Effector memory CD4-positive, alpha-beta T cell (primary cell): ENCODE measurements around the gene PTPRE.
A peak's percentile ranks its signal among the peaks of the same experiment; 100 is the strongest.

Source experiments
- DNase-seq, 3 donors: peaks; one replicate each; pipeline ENCODE4 v3.0.0-alpha.2; 2020
- H3K27ac ChIP-seq: 2 replicates; pipeline ENCODE4 v1.7.0; 2013; ENCODE audit warnings: mild to moderate bottlenecking, low read length, moderate library complexity; ENCODE audit not compliant: insufficient read depth, poor library complexity, severe bottlenecking
- H3K27me3 ChIP-seq: replicated peaks from 2 replicates; pipeline ENCODE4 v1.7.0; 2013; ENCODE audit warnings: mild to moderate bottlenecking, low read length; ENCODE audit not compliant: insufficient read depth, control insufficient read depth, poor library complexity, severe bottlenecking
- H3K36me3 ChIP-seq: 2 replicates; pipeline ENCODE4 v1.7.0; 2013; ENCODE audit warnings: mild to moderate bottlenecking, low read length, moderate library complexity; ENCODE audit not compliant: control insufficient read depth, insufficient read depth
- H3K4me1 ChIP-seq: 2 replicates; pipeline ENCODE4 v1.7.0; 2013; ENCODE audit warnings: low read length, mild to moderate bottlenecking; ENCODE audit not compliant: control insufficient read depth, insufficient read depth, poor library complexity, severe bottlenecking
- H3K4me3 ChIP-seq: 2 replicates; pipeline ENCODE4 v1.7.0; 2013; ENCODE audit warnings: low read length, low read depth, mild to moderate bottlenecking; ENCODE audit not compliant: insufficient read depth, poor library complexity, severe bottlenecking
- H3K9me3 ChIP-seq: 2 replicates; pipeline ENCODE4 v1.7.0; 2013; ENCODE audit warnings: mild to moderate bottlenecking, low read length, moderate library complexity; ENCODE audit not compliant: control insufficient read depth

The PTPRE gene

GRCh38 chr10:128111696-128112095 is 204.8 kb downstream of the PTPRE start:
- Histone ChIP-seq H3K27me3 (no peaks in the 10 kb centered on the region), H3K9me3 (no peaks in the 10 kb centered on the region), H3K36me3 (no peaks in the 10 kb centered on the region), H3K4me3 (no peak overlapping the region), H3K4me1 (no peaks in the 10 kb centered on the region), H3K27ac (no peak overlapping the region)
- DNase-seq, result no peak

- Histone ChIP-seq H3K4me3 (no peak overlapping the region), H3K36me3 (no peaks in the 10 kb centered on the region), H3K27ac (no peak overlapping the region), H3K27me3 (no peaks in the 10 kb centered on the region), H3K9me3 (no peaks in the 10 kb centered on the region), H3K4me1 (no peaks in the 10 kb centered on the region)
- DNase-seq, result no peak
Measured at GRCh38 chr10:128113026-128113425, 206.1 kb downstream of the PTPRE start.

DNA sequence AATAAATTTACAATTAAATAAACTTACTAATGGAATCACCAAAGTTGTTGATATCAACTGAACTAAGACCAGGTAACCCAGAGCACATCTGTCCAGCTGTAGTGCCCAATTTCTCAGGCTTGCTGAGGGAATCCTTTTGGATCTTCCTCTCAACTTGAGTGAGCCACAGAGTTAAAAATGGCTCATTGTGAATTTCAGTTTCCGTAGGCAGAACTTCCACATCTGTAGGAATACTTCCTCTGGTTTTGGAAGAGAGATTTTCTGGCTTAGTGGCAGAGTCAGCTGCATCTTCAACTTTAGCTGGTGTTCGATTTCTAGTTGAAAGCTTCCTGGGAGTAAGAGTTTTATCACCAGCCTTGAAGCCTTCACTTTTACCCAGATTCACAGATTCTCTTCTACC is 208.0 kb downstream of the PTPRE start:
- Histone ChIP-seq H3K27ac (no peak overlapping the region), H3K9me3 (no peaks in the 10 kb centered on the region), H3K36me3 (no peaks in the 10 kb centered on the region), H3K4me1 (no peaks in the 10 kb centered on the region), H3K4me3 (no peak overlapping the region), H3K27me3 (no peaks in the 10 kb centered on the region)
- DNase-seq, result no peak

GRCh38 chr10:128115356-128115755 is 208.5 kb downstream of the PTPRE start:
- Histone ChIP-seq H3K27me3 (no peaks in the 10 kb centered on the region), H3K27ac (no peak overlapping the region), H3K4me1 (no peaks in the 10 kb centered on the region), H3K9me3 (no peaks in the 10 kb centered on the region), H3K36me3 (no peaks in the 10 kb centered on the region), H3K4me3 (no peak overlapping the region)
- DNase-seq, result no peak

DNA sequence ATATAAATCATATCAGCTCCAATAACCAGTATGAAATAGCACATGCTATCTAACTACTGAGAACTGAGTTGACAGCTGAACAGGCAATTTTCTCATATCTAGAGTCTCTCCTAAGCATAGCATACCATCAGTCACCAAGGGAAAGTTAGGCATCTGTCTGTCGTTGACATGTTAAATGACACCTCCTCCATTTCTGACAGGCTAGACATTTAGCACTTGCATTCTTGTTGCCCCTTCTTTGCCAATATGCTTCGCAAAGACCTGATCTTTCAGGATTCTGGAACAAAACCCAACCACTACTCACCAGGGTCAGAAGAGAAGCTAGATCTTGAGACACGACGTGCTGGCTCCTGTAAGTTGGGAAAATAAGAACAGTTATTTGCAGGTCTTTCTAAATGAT is 209.3 kb downstream of the PTPRE start:
- no peaks in the 10 kb centered on the region for H3K36me3 ChIP-seq
- no peak overlapping the region for H3K27ac ChIP-seq
- no peak for DNase-seq
- no peaks in the 10 kb centered on the region for H3K4me1 ChIP-seq
- H3K4me3 ChIP-seq, result no peak overlapping the region
- no peaks in the 10 kb centered on the region for H3K27me3 ChIP-seq
- H3K9me3 ChIP-seq, result no peaks in the 10 kb centered on the region

DNA sequence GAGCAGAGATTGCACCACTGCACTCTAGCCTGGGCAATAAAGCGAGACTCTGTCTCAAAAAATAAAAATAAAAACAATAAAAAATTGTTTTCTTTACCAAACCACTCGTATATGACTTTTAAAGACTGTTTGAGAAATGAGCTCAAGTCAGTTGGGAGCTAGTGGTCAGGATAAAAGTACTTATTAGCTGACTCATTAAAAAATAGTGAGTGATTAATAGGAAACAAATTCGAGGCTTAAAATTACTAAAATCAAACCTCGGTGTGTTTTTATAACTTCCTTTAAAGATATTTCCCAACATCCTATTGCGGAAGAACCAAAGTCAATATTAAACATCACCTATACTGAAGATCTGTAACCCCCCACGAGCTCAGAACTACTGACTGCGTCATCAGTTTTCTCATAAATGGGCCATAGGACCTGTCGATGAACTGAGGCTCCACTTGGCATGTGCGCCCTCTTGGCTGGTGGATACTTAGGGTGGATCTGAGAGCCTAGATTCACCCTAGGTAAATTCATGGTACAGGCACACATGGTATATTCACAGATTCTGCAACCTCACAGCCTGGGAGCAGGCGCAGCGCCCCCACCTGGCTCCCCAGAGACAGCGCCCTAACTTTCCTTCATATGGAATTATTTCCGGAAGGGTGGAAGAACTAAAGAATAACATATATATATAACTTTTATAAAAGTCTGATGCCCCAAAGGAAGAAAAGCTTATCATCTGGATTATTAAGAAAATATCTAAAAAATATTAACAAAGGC is 210.1 kb downstream of the PTPRE start:
- Histone ChIP-seq H3K27ac (no peak overlapping the region), H3K9me3 (no peaks in the 10 kb centered on the region), H3K27me3 (no peaks in the 10 kb centered on the region), H3K4me3 (no peak overlapping the region), H3K4me1 (no peaks in the 10 kb centered on the region), H3K36me3 (no peaks in the 10 kb centered on the region)
- DNase-seq, result no peak

DNA sequence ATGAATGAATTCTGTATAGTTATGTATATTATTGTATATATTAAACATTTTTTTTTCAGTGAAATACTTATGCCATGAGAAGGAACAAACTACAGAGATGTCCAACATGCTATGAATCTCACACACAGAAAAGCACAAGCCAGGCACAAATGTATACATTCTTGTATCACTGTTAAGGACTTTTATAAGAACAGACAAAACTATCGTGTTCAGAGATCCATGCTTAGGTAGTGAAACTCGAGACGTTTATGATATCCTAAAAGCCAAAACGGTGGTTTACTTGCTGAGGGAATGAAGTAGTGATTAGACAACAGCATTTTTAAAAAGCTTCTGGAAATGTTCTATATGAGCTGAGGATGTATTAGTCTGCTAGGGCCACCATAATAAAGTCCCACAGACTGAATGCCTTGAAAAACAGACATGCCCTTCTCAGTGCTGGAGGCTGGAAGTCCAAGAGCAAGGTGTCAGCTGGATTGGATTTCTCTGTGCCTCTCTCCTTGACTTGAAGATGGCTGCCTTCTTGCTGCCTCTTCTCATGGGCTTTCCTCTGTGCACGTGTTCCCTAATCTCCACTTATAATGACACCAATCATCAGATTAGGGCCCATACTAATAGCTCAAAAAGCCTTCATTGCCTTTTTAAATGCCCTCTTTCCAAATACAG is 215.0 kb downstream of the PTPRE start:
- peaks cover 19% of the 10 kb centered on the region for H3K27me3 ChIP-seq
- no peaks in the 10 kb centered on the region for H3K9me3 ChIP-seq
- H3K4me3 ChIP-seq, result no peak overlapping the region
- H3K27ac ChIP-seq, result no peak overlapping the region
- H3K4me1 ChIP-seq, result peaks cover 15% of the 10 kb centered on the region
- H3K36me3 ChIP-seq, result no peaks in the 10 kb centered on the region
- no peak for DNase-seq

GRCh38 chr10:128122931-128123330 is 216.0 kb downstream of the PTPRE start:
- Histone ChIP-seq H3K36me3 (no peaks in the 10 kb centered on the region), H3K4me1 (peaks cover 16% of the 10 kb centered on the region), H3K9me3 (no peaks in the 10 kb centered on the region), H3K27me3 (peaks cover 19% of the 10 kb centered on the region), H3K4me3 (no peak overlapping the region), H3K27ac (no peak overlapping the region)
- DNase-seq, result no peak

- no peak for DNase-seq
- Histone ChIP-seq H3K9me3 (no peaks in the 10 kb centered on the region), H3K4me1 (peaks cover 16% of the 10 kb centered on the region), H3K36me3 (no peaks in the 10 kb centered on the region), H3K27me3 (peaks cover 19% of the 10 kb centered on the region), H3K27ac (no peak overlapping the region), H3K4me3 (no peak overlapping the region)
Measured at GRCh38 chr10:128123846-128124245, 216.9 kb downstream of the PTPRE start.

GRCh38 chr10:128124813-128125403 is 218.0 kb downstream of the PTPRE start:
- DNase-seq, result no peak
- H3K36me3 ChIP-seq, result no peaks in the 10 kb centered on the region
- peaks cover 19% of the 10 kb centered on the region for H3K27me3 ChIP-seq
- H3K9me3 ChIP-seq, result no peaks in the 10 kb centered on the region
- H3K4me1 ChIP-seq, result peaks cover 16% of the 10 kb centered on the region
- H3K4me3 ChIP-seq, result peak overlapping the region; percentile 67
- H3K27ac ChIP-seq, result no peak overlapping the region
